ENCODE data around the gene PPIL1.

Gene PPIL1

GRCh38 chr6:36809941-36810803 is 64.4 kb downstream of the PPIL1 start:
- Histone ChIP-seq H3K4me1 (ENCODE audit: control insufficient read depth, insufficient read depth, low read length) (no peaks in the 10 kb centered on the region), H3K36me3 (ENCODE audit: control insufficient read depth, insufficient read depth, low read length) (no peaks in the 10 kb centered on the region), H3K9ac (ENCODE audit: low read length) (no peak overlapping the region), H3K27me3 (ENCODE audit: control insufficient read depth, insufficient read depth, low read length) (peaks cover 6% of the 10 kb centered on the region), H3K9me3 (ENCODE audit: control insufficient read depth, low read length) (no peaks in the 10 kb centered on the region), H3K4me3 (ENCODE audit: low read length) (no peak overlapping the region)

- no peak overlapping the region for H3K4me3 ChIP-seq (ENCODE audit: low read length)
- H3K9ac ChIP-seq (ENCODE audit: low read length), result no peak overlapping the region
- H3K36me3 ChIP-seq (ENCODE audit: control insufficient read depth, insufficient read depth, low read length), result no peaks in the 10 kb centered on the region
- peaks cover 8% of the 10 kb centered on the region for H3K27me3 ChIP-seq (ENCODE audit: control insufficient read depth, insufficient read depth, low read length)
- no peaks in the 10 kb centered on the region for H3K9me3 ChIP-seq (ENCODE audit: control insufficient read depth, low read length)
- no peaks in the 10 kb centered on the region for H3K4me1 ChIP-seq (ENCODE audit: control insufficient read depth, insufficient read depth, low read length)
Observed at GRCh38 chr6:36809156-36809555, 65.4 kb downstream of the PPIL1 start.

GRCh38 chr6:36808634-36809033 is 66.0 kb downstream of the PPIL1 start:
- no peak overlapping the region for H3K9ac ChIP-seq (ENCODE audit: low read length)
- no peak overlapping the region for H3K4me3 ChIP-seq (ENCODE audit: low read length)
- peaks cover 8% of the 10 kb centered on the region for H3K27me3 ChIP-seq (ENCODE audit: control insufficient read depth, insufficient read depth, low read length)
- H3K4me1 ChIP-seq (ENCODE audit: control insufficient read depth, insufficient read depth, low read length), result no peaks in the 10 kb centered on the region
- H3K9me3 ChIP-seq (ENCODE audit: control insufficient read depth, low read length), result no peaks in the 10 kb centered on the region
- H3K36me3 ChIP-seq (ENCODE audit: control insufficient read depth, insufficient read depth, low read length), result no peaks in the 10 kb centered on the region

- Histone ChIP-seq H3K27me3 (ENCODE audit: control insufficient read depth, insufficient read depth, low read length) (peaks cover 8% of the 10 kb centered on the region), H3K4me1 (ENCODE audit: control insufficient read depth, insufficient read depth, low read length) (no peaks in the 10 kb centered on the region), H3K36me3 (ENCODE audit: control insufficient read depth, insufficient read depth, low read length) (no peaks in the 10 kb centered on the region), H3K4me3 (ENCODE audit: low read length) (no peak overlapping the region), H3K9me3 (ENCODE audit: control insufficient read depth, low read length) (no peaks in the 10 kb centered on the region), H3K9ac (ENCODE audit: low read length) (no peak overlapping the region)
Observed at GRCh38 chr6:36807750-36808149, 66.9 kb downstream of the PPIL1 start.

- Histone ChIP-seq H3K4me3 (ENCODE audit: low read length) (no peak overlapping the region), H3K9ac (ENCODE audit: low read length) (no peak overlapping the region), H3K36me3 (ENCODE audit: control insufficient read depth, insufficient read depth, low read length) (no peaks in the 10 kb centered on the region), H3K9me3 (ENCODE audit: control insufficient read depth, low read length) (no peaks in the 10 kb centered on the region), H3K27me3 (ENCODE audit: control insufficient read depth, insufficient read depth, low read length) (peaks cover 8% of the 10 kb centered on the region), H3K4me1 (ENCODE audit: control insufficient read depth, insufficient read depth, low read length) (no peaks in the 10 kb centered on the region)
Observed at GRCh38 chr6:36807143-36807542, 67.5 kb downstream of the PPIL1 start.

GRCh38 chr6:36805917-36806316 is 68.7 kb downstream of the PPIL1 start:
- Histone ChIP-seq H3K9ac (ENCODE audit: low read length) (no peak overlapping the region), H3K27me3 (ENCODE audit: control insufficient read depth, insufficient read depth, low read length) (peaks cover 8% of the 10 kb centered on the region), H3K9me3 (ENCODE audit: control insufficient read depth, low read length) (no peaks in the 10 kb centered on the region), H3K36me3 (ENCODE audit: control insufficient read depth, insufficient read depth, low read length) (no peaks in the 10 kb centered on the region), H3K4me3 (ENCODE audit: low read length) (no peak overlapping the region), H3K4me1 (ENCODE audit: control insufficient read depth, insufficient read depth, low read length) (no peaks in the 10 kb centered on the region)

GRCh38 chr6:36805096-36805797 is 69.4 kb downstream of the PPIL1 start:
- Histone ChIP-seq H3K27me3 (ENCODE audit: control insufficient read depth, insufficient read depth, low read length) (peaks cover 8% of the 10 kb centered on the region), H3K9ac (ENCODE audit: low read length) (no peak overlapping the region), H3K36me3 (ENCODE audit: control insufficient read depth, insufficient read depth, low read length) (no peaks in the 10 kb centered on the region), H3K9me3 (ENCODE audit: control insufficient read depth, low read length) (no peaks in the 10 kb centered on the region), H3K4me1 (ENCODE audit: control insufficient read depth, insufficient read depth, low read length) (no peaks in the 10 kb centered on the region), H3K4me3 (ENCODE audit: low read length) (no peak overlapping the region)

All from mucosa of stomach (tissue), 1 donor.